ENCODE data around the gene IL26.

- no peak for TF ChIP-seq GATA2 (IDR thresholded peaks at IDR 0.05; ENCODE audit: low read depth, low read length)
- TF ChIP-seq GATA3 (IDR thresholded peaks at IDR 0.05; ENCODE audit: low read depth, low read length): no peak
These were observed 18.3 kb downstream of the IL26 start for GRCh38 chr12:68207276-68207675.
